Measurements from ENCODE around the gene SLC22A12.

DNA sequence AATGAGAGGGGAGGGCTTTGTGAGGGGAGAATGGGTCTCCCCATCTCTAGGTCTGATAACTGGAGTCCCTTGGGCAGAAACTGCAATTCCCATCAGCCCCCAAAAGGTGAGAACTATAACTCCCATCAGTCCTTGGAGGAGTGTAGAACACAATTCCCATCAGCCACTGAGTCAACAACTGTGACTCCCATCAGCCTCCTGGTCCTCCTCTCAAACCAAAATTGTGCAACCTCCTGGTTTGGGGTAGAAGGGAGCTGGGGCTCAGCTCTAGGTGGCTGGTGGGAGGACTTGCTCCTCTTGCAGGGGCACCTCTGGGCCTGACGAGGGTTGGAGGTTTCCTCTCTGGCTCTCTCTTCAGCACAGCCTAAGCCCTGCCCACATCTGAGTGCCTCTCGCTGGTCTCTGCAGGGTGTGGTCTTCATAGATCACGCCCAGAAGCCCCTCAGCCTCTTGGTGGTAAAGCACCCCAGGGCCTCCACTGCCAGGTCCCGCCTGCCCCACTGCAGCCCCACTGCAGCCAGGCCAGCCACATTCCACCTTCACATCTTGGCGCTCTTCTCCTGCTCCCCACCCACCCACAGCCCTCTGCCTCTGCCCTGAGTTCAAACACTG, 18.5 kb downstream of the SLC22A12 start:
- TF ChIP-seq CTCF (IDR thresholded peaks at IDR 0.05) (no peak), POLR2A (IDR thresholded peaks at IDR 0.05) (no peak)
